Limb (tissue), 2 donors: Measurements from ENCODE around the gene PHF21B.
"Not testable (repeated sequence)": the region's sequence is repeated elsewhere in the genome, so short reads cannot be mapped to it uniquely, and the experiment has no call there.

Experiments
- DNase-seq, 2 donors: peaks; one replicate each; pipeline ENCODE4 v3.0.0-alpha.2; 2016; ENCODE audit errors: extremely low spot score in 2 of 2

PHF21B gene

GRCh38 chr22:44962741-44963454 lies 46.9 kb downstream of the PHF21B start:
- no peak for DNase-seq

DNA sequence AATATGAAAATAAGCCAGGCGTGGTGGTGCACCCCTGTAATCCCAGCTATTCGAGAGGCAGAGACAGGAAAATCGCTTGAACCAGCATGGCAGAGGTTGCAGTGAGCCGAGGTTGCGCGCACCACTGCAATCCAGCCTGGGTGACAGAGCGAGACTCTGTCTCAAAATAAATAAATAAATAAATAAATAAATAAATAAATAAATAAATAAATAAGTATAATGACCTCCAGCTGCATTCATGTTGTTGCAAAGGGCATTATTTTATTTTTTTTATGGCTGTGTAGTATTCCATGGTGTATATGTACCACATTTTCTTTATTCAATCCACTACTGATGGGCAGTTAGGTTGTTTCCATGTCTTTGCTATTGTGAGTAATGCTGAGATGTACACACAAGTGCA lies 48.1 kb downstream of the PHF21B start:
- DNase-seq: not testable (repeated sequence)

DNA sequence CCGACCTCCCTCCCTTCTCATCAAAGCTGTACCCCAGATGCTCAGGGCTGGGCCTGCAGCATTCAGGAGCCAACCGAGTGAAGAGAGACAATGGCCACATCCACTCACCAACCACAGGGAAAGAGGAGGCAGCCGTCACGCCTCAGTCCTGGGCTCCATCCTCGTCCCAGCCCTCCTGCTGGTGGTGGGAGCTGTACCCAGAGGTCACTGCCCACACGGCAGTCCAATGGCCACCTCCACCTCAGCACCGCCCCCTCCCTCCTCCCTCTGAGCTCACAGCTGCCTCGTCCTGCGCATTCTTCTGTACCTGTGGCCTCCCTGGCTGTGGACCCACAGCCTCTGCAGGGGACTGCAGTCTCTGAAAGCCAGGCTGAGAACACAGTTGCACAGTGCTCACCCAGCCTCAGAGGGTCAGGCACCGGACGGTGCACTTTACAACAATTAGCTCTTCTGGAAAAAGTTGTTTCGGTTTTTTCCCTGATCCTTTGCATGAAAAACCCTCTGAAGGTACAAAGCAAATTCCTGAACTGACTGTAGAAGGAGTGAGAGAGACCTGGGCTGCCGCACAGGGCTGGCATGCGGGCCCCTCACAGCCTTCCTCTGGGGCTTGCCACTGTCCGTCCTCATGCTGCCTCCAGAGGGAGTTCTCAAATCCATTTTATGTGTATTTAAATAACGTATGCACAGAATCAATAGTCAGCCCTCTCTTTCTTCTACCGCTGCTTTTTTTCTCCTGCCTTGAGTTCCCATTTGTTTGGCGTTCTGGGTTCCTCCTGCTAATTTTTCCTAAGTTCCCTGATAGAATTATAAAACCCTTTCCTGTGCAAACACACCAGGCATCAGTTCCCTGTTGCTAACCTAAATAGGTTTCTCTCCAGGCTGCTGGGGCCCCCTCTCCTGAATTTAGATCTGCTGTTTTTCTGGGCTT lies 52.7 kb downstream of the PHF21B start:
- no peak for DNase-seq

- DNase-seq: no peak
These were observed 54.7 kb downstream of the PHF21B start for GRCh38 chr22:44955102-44955501.

GRCh38 chr22:44954149-44954548 lies 55.7 kb downstream of the PHF21B start:
- DNase-seq: no peak

- DNase-seq: no peak
These were observed 56.7 kb downstream of the PHF21B start for GRCh38 chr22:44952863-44953746.

DNA sequence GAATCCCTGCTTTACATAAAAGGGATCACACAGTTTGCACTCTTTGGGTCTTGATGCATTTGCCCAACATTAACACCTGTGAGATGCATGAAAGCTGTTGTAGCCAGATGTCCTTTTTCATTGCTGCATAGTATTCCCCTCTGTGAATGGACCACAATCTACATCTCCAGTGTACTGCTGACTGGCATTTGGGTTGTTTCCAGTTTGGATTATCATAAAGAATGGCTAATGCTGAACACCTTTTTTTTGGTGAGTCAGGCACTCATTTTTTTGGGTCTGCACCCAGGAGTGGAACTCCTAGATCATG lies 58.3 kb downstream of the PHF21B start:
- DNase-seq: no peak

- no peak for DNase-seq
These were observed 58.8 kb downstream of the PHF21B start for GRCh38 chr22:44950806-44951509.

DNA sequence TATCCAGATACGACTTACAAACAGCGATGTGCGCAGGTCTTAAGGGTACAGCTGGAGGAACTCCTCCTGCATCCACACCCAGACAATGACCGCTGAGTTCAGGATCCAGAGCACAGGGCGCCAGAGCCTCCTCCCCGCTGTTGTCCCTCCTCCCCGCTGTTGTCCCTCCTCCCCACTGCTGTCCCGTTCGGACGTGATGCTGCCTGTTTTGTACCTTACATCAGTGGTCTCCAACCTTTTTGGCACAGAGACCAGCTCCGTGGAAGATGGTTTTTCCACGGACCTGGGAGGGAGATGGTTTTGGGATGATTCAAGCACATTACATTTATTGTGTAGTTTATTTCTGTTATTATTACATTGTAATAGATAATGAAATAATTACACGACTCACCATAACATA lies 62.0 kb downstream of the PHF21B start:
- no peak for DNase-seq

DNA sequence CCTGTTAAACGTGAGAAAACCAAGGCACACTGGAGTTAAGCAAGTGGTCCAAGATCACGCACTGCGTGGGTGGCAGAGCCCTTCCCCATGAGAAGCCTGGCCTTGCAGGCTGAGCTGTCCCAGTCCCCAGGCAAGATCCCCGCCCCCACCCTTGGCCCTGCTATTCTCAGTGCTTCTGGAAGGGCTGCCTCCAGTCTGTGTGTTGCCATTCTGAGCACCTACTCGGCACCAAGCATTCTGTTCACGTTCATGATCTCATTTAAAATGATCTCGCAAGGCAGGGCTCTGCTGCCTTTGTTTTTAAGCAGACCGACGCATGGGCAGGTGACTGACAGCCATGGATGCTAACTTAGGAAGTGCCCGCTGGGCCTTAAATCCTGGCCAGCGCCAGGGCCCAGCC lies 62.8 kb downstream of the PHF21B start:
- no peak for DNase-seq

DNA sequence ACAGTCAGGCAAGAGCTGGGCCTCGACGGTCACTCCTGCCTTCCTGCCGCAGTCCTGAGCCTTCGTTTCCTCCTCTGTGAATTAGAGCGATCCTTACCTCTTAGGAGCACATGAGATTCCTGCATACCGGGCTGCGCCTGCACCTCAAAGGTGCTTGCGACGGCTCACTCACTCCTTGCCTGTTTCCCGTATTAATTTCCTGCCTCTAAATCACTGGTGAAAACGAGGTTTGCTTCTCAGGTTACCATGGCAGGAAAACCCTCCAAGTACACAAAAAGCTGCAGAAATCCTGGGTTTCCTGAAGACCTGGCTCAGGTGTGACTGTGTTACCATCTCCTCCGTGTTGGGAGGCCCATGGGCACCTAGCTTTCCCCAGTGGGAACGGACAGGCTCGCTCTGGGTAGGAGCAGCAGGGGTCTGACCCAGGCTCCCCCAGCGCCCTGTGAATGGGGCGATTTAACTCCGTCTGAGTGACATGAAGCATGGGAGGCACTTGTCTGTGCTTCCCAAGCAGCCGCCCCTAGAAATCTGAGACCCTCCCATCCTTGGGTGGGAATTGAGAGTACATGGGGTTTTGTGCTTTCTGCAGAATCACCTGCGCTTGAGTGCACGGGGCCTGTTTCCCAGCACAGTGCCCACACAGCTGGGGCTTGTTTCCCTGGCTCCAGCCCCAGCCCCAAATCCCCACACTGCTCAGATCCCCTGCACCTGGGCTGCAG lies 64.8 kb downstream of the PHF21B start:
- no peak for DNase-seq

DNA sequence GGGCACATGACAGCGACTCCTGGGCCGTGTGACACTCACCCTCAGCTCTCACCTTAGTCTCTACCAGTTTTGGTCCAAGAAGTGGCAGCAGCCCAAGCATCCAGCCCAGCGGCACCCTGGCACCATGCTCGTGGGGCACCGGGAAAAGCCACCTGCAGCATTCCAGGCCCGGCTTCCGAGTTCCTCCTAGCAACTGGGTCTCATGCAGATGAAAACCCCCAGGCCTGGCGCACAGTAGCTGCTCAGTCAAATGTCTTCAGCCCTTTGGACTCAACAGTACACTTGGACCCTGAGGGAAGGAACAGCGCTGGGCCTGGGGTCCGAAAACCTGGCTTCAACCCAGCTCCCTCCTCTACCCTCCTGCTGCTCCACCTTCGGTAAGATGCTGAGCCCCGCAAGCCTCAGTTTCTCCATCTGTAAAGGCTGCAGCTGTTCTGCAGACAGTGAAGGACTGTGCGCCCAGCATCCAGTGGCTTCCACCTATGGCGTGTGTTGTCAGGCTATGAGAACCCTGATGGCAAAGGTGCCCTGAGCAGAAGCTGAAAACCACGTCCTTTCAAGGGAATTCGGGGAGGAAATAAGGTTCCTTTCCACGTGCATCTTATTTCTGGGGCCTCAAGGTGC lies 66.0 kb downstream of the PHF21B start:
- no peak for DNase-seq

- no peak for DNase-seq
These were observed 66.7 kb downstream of the PHF21B start for GRCh38 chr22:44942979-44943700.

DNA sequence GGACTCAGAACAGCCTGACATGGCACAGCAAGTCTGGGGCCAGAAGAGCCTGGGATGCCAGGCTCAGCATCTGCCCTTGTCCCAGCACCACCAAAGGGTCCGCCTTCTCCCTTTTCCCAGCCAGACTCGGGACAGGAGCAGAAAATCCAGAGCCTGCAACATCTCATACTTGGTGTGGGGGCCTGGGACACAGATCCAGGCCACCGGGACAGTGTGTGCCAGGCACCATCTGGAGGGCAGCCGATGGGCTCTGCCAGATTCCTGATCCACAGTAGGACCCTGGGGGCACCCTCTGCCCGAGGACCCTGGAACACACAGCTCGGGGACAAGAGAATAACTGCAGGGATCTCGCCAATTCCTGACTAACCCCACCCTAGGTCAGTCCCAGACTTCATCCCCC lies 67.7 kb downstream of the PHF21B start:
- no peak for DNase-seq

DNA sequence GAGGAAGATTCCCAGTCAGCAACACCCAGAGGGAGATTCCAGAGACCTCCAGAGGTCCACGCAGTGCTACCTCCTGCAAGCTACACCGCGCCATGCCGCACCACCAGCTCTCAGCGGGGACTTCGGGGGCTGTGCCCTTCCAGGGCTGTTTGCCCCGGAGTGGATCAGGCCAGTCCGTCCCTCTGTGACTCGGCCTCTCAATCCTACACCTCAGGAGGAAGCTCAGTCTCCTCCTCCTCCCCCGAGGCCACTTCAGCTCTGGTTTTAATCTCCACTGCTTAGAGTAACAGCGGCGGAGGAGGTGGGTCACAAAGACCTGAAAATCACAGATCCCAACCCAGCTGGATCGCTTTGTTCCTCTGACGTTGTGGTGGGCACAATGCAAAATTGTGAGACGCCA lies 68.6 kb downstream of the PHF21B start:
- DNase-seq: no peak

GRCh38 chr22:44940130-44940529 lies 69.7 kb downstream of the PHF21B start:
- DNase-seq: no peak

DNA sequence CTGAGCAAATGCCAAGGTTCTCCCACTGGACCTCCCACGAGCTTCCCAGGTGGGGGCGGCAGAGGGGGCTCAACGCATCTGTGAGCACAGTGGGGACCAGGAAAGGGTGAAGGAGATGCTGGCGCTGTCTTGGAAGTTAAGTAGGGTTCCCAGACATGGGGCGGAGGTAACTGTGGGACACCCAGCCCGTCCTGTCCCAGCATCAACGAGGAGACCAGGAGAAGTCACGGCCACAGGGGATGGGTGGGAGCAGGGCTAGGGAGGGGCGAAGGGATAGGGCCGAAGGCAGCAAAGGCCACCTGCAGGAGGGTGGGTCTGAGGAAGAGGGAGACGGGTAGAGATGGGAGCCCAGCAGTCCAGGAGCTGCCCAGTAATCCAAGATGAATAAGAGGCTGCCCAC lies 70.4 kb downstream of the PHF21B start:
- no peak for DNase-seq

DNA sequence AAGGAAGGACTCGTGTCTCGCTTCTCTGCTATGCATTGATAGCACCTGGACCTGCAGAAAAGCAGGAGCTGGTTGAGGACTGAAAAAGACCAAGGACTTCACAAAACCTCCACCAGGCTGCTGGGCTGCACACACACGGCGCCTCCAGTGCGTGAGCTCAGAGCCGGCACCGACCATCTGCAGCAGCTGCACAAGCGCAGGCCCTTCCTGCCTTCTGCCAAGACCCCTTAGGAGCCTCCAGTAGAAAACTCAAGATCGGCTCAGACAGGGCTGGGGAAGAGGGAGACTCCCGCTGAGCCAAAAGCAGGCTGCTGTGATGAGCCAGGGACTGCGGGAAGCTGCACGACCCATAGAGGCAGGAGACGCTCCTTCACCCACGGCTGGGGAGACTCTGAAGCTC lies 70.9 kb downstream of the PHF21B start:
- DNase-seq: peak in 1 of 2 donors; percentile 12

- DNase-seq: no peak
These were observed 72.6 kb downstream of the PHF21B start for GRCh38 chr22:44937216-44937615.

GRCh38 chr22:44936201-44936600 lies 73.6 kb downstream of the PHF21B start:
- DNase-seq: no peak
